ENCODE results near the gene ZNF235. TPM values are rescaled to one million over a fixed set of nuclear protein-coding genes. Genes with fewer than 3 reads are reported as not detected.

ZNF235 gene
- total RNA-seq, 4 donors from 2014 or later: 1.9 to 3.3 (median 2.1) TPM

DNA sequence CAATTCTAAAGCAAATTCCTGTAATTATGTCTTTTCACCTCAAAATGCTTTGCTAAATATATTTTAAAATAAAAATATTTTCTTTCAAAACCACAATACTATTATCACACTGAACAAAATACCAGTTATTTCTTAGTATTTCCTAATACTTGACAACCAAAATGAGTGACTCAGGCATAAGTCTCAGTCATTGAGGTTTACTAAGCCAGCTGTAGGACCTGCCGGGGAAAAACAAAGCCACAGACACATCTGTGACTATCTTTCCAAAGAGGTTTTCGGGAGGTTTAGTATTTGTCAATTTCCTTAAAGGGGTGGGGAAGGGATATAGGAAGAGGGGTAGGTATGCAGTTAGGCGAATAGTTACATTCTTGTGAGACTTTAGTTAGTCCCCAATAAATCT, 3.2 kb upstream of the ZNF235 start:
- TF ChIP-seq CTCF (IDR thresholded peaks at IDR 0.05 in 4 of 5, conservative IDR thresholded peaks at IDR 0.05 in 1 of 5) (no peak), POLR2A (IDR thresholded peaks at IDR 0.05) (no peak)
- no peak overlapping the region for H3K4me3 ChIP-seq
- H3K4me1 ChIP-seq: peaks cover 3 to 12% of the 10 kb centered on the region in 2 donors
- intact Hi-C loops (cut with DNase I; ENCODE audit: low total_unique reads) (no loop called here), in situ Hi-C loops (cut with MboI; ENCODE audit: low sequenced_read_pairs in 4 of 4) (loop anchor here in 2 of 4 donors (10.0 kb wide), 2 partner anchors 193 to 197 kb away; partner anchors contain the start of genes ZNF225 (in 2 of the 2) and ZNF180 (in 1 of the 2))
- peaks cover 0 to 5% of the 10 kb centered on the region in 2 donors for H3K36me3 ChIP-seq
- H3K27ac ChIP-seq: no peak overlapping the region
- H3K9me3 ChIP-seq: peaks cover 0 to 21% (median 4%) of the 10 kb centered on the region in 3 donors
- H3K27me3 ChIP-seq: no peaks in the 10 kb centered on the region
- DNase-seq: no peak
- no peak for ATAC-seq

DNA sequence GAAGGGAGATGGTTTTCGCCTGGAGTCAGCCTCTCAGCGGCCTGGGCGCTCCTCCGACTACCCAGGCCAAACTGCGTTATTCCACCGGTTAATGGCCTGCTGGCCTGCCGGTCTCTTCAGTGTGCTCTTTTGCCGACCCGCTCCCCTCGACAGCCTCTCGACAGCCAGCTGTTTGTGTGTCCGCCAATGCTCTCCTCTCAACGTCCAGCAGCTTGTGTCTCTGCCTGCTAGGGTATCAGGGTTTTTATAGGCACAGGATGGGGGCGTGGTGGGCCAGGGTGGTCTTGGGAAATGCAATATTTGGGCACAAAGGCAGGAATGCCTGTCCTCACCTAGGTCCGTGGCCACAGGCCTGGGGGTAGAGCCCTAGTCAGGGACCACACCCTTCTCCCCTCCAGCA, 1.5 kb upstream of the ZNF235 start:
- peaks cover 0 to 18% (median 4%) of the 10 kb centered on the region in 3 donors for H3K9me3 ChIP-seq

DNA sequence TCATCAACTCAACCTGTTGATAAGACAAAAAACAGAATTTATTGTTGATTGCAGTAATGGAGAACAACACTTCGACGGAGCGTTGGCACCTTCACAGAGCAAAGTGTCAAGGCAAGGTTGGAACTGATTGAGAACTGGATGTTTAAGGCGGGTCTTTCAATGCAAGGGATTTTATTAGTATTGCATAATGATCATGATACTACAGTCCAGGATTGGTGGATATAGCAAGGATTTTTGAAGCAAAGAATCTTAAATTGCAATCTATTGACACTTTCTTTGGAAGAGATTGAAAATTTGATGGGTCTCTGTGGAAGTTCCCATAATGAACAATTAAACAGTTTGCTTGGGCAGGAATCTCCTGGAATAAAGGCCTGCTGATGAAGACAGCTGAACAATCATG, 632 bp upstream of the ZNF235 start:
- H3K27me3 ChIP-seq: no peaks in the 10 kb centered on the region
- in situ Hi-C loops (cut with MboI; ENCODE audit: low sequenced_read_pairs in 4 of 4) (loop anchor here in 2 of 4 donors (10.0 kb wide), 2 partner anchors 191 to 199 kb away; partner anchors contain the start of genes ZNF225 (in 2 of the 2) and ZNF180 (in 1 of the 2)), intact Hi-C loops (cut with DNase I; ENCODE audit: low total_unique reads) (loop anchor here (1.0 to 2.0 kb wide), 4 partner anchors 93 to 303 kb away; partner anchors contain the start of genes ZNF225, ZNF226, ZNF227 and ZNF230)
- H3K4me3 ChIP-seq: peak overlapping the region in 3 of 4 donors; percentile 64 to 86 (median 82)
- ATAC-seq: no peak
- TF ChIP-seq POLR2A (IDR thresholded peaks at IDR 0.05): no peak
- TF ChIP-seq CTCF (IDR thresholded peaks at IDR 0.05 in 4 of 5, conservative IDR thresholded peaks at IDR 0.05 in 1 of 5): no peak
- DNase-seq: no peak
- H3K4me1 ChIP-seq: peaks cover 3 to 12% of the 10 kb centered on the region in 2 donors
- peaks cover 0 to 18% (median 4%) of the 10 kb centered on the region in 3 donors for H3K9me3 ChIP-seq
- H3K27ac ChIP-seq: peak overlapping the region in 2 of 4 donors; percentile 83 to 87
- peaks cover 0 to 26% of the 10 kb centered on the region in 2 donors for H3K36me3 ChIP-seq

More for the DNA sequence above, 1.5 kb upstream of the ZNF235 start:
- intact Hi-C loops (cut with DNase I; ENCODE audit: low total_unique reads) (no loop called here), in situ Hi-C loops (cut with MboI; ENCODE audit: low sequenced_read_pairs in 4 of 4) (loop anchor here in 2 of 4 donors (10.0 kb wide), 2 partner anchors 191 to 199 kb away; partner anchors contain the start of genes ZNF225 (in 2 of the 2) and ZNF180 (in 1 of the 2))
- Histone ChIP-seq H3K27ac (no peak overlapping the region), H3K36me3 (peaks cover 0 to 19% of the 10 kb centered on the region in 2 donors), H3K27me3 (no peaks in the 10 kb centered on the region), H3K4me1 (peaks cover 3 to 12% of the 10 kb centered on the region in 2 donors), H3K4me3 (no peak overlapping the region)
- TF ChIP-seq CTCF (IDR thresholded peaks at IDR 0.05 in 4 of 5, conservative IDR thresholded peaks at IDR 0.05 in 1 of 5): no peak
- no peak for TF ChIP-seq POLR2A (IDR thresholded peaks at IDR 0.05)
- no peak for ATAC-seq
- no peak for DNase-seq

- Histone ChIP-seq H3K4me1 (peaks cover 3 to 12% of the 10 kb centered on the region in 2 donors), H3K36me3 (peaks cover 0 to 40% of the 10 kb centered on the region in 2 donors), H3K27me3 (no peaks in the 10 kb centered on the region), H3K4me3 (peak overlapping the region; percentile 64 to 86 (median 78)), H3K9me3 (peaks cover 0 to 18% (median 4%) of the 10 kb centered on the region in 3 donors), H3K27ac (peak overlapping the region; percentile 77 to 87 (median 82))
- intact Hi-C loops (cut with DNase I; ENCODE audit: low total_unique reads): loop anchor here (1.0 to 2.0 kb wide), 4 partner anchors 52 to 301 kb away; partner anchors contain the start of genes ZNF112, ZNF226 and ZNF230
- DNase-seq (no peak), ATAC-seq (peak in 1 of 2 donors; percentile 19)
- in situ Hi-C loops (cut with MboI; ENCODE audit: low sequenced_read_pairs in 4 of 4): loop anchor here in 2 of 4 donors (10.0 kb wide), 2 partner anchors 189 to 201 kb away; partner anchors contain the start of genes ZNF225 (in 2 of the 2) and ZNF180 (in 1 of the 2)
- TF ChIP-seq POLR2A (IDR thresholded peaks at IDR 0.05) (no peak), CTCF (IDR thresholded peaks at IDR 0.05 in 4 of 5, conservative IDR thresholded peaks at IDR 0.05 in 1 of 5) (no peak)
Observed at GRCh38 chr19:44303976-44304568, 753 bp downstream of the ZNF235 start.

All from gastrocnemius medialis (tissue), 4 donors.